Liver (tissue), 9 donors: ENCODE results near the gene SCAF8. TPM values are rescaled to one million over a fixed set of nuclear protein-coding genes. Genes with fewer than 3 reads are reported as not detected.
A peak's percentile ranks its signal among the peaks of the same experiment; 100 is the strongest.

ENCODE experiments used
- DNase-seq: peaks from one replicate; pipeline ENCODE4 v3.0.0-alpha.2; 2017; ENCODE audit warnings: low spot score
- H3K27ac ChIP-seq, 2 donors: one replicate each; pipeline ENCODE4 v1.7.0; 2013; ENCODE audit warnings: inconsistent platforms in 2 of 2, low read length in 2 of 2, control low read depth in 1 of 2, low read depth in 1 of 2, mild to moderate bottlenecking in 1 of 2
- H3K27me3 ChIP-seq, 4 donors: one replicate each; pipeline versions ENCODE4 v1.6.1 to v1.7.0; 2013; ENCODE audit warnings: low read length in 3 of 4, inconsistent platforms in 1 of 4, mild to moderate bottlenecking in 1 of 4, moderate library complexity in 1 of 4; ENCODE audit not compliant: control insufficient read depth in 4 of 4, insufficient read depth in 4 of 4
- H3K36me3 ChIP-seq, 4 donors: one replicate each; pipeline versions ENCODE4 v1.6.1 to v1.7.0; 2013; ENCODE audit warnings: low read length in 3 of 4, mild to moderate bottlenecking in 3 of 4, low read depth in 1 of 4, moderate library complexity in 1 of 4; ENCODE audit not compliant: control insufficient read depth in 4 of 4, insufficient read depth in 3 of 4
- H3K4me1 ChIP-seq, 4 donors: one replicate each; pipeline versions ENCODE4 v1.6.1 to v1.7.0; 2013; ENCODE audit warnings: low read length in 3 of 4, mild to moderate bottlenecking in 3 of 4, moderate library complexity in 1 of 4; ENCODE audit not compliant: control insufficient read depth in 4 of 4, insufficient read depth in 4 of 4
- H3K4me3 ChIP-seq, 3 donors: one replicate each; pipeline versions ENCODE4 v1.6.1 to v1.7.0; 2013; ENCODE audit warnings: low read length in 3 of 3, control low read depth in 1 of 3, low read depth in 1 of 3, mild to moderate bottlenecking in 1 of 3
- H3K9ac ChIP-seq, 2 donors: one replicate each; pipeline ENCODE4 v1.7.0; 2013; ENCODE audit warnings: low read length in 2 of 2, mild to moderate bottlenecking in 2 of 2, moderate library complexity in 2 of 2, control low read depth in 1 of 2, low read depth in 1 of 2
- H3K9me3 ChIP-seq, 4 donors: one replicate each; pipeline versions ENCODE4 v1.6.1 to v1.7.0; 2013; ENCODE audit warnings: low read length in 3 of 4; ENCODE audit not compliant: control insufficient read depth in 4 of 4
- EGR1 ChIP-seq, 2 donors: IDR thresholded peaks; 2 replicates each; pipeline ENCODE4 v1.6.1; 2016 to 2018; ENCODE audit warnings: antibody characterized with exemption in 2 of 2, low read depth in 2 of 2
- FOXA1 ChIP-seq: IDR thresholded peaks from 2 replicates; pipeline ENCODE4 v1.6.1; 2016; ENCODE audit warnings: antibody characterized with exemption
- FOXA2 ChIP-seq: IDR thresholded peaks from 2 replicates; pipeline ENCODE4 v1.6.1; 2016; ENCODE audit warnings: antibody characterized with exemption
- HNF4A ChIP-seq, 2 donors: conservative IDR thresholded peaks; 2 replicates each; pipeline ENCODE4 v1.6.1; 2016; ENCODE audit warnings: antibody characterized with exemption in 2 of 2, mild to moderate bottlenecking in 2 of 2
- HNF4G ChIP-seq: IDR thresholded peaks from 2 replicates; pipeline ENCODE4 v1.6.1; 2016; ENCODE audit warnings: antibody characterized with exemption
- JUND ChIP-seq, 2 donors: IDR thresholded peaks; 2 replicates each; pipeline ENCODE4 v1.6.1; 2016; ENCODE audit warnings: antibody characterized with exemption in 2 of 2
- RXRA ChIP-seq, 2 donors: IDR thresholded peaks; 2 replicates each; pipeline ENCODE4 v1.6.1; 2017 to 2018; ENCODE audit warnings: antibody characterized with exemption in 2 of 2, mild to moderate bottlenecking in 1 of 2
- SP1 ChIP-seq: IDR thresholded peaks from 2 replicates; pipeline ENCODE4 v1.6.1; 2018; ENCODE audit warnings: antibody characterized with exemption, mild to moderate bottlenecking
- TAF1 ChIP-seq: conservative IDR thresholded peaks from 2 replicates; pipeline ENCODE4 v1.6.1; 2016; ENCODE audit warnings: antibody characterized with exemption, mild to moderate bottlenecking
- YY1 ChIP-seq: IDR thresholded peaks from 2 replicates; pipeline ENCODE4 v1.6.1; 2016; ENCODE audit warnings: antibody characterized with exemption, mild to moderate bottlenecking
- WGBS: extraction: QIAGEN DNeasy Blood & Tissue Kit; methylation state at CpG from one replicate; pipeline ENCODE4 v1.1.7; 2013; 5-methylcytosine and 5-hydroxymethylcytosine counted together
- polyA plus RNA-seq, 2 donors: library from polyadenylated mRNA; stranded (reverse) in 1 of 2; unstranded in 1 of 2; fragments of 200-250 nt in 1 of 2; fragments of >200 nt in 1 of 2; fragmentation: Nextera tagmentation in 1 of 2; extraction: Ambion mirVana in 1 of 2; gene quantifications; one replicate each; pipeline versions ENCODE4 v1.2.1 to v1.2.3, GENCODE V29; 2013 to 2015
- total RNA-seq, 2 donors: library from RNA; depleted of rRNA; stranded (reverse); fragments of >200 nt; gene quantifications; one replicate each; pipeline ENCODE4 v1.2.3, GENCODE V29; 2014
- TF ChIP-seq, protein P1 (sequence below): fragments of 150-350 bp; IDR thresholded peaks from 2 replicates; pipeline ENCODE4 v1.5.1; 2017; ENCODE audit warnings: improper control_type of control experiment, low read depth, low read length; ENCODE audit not compliant: missing input control
- TF ChIP-seq, protein P2 (sequence below): IDR thresholded peaks from 2 replicates; pipeline ENCODE4 v1.6.1; 2016; ENCODE audit warnings: antibody characterized with exemption
- TF ChIP-seq, protein P3 (sequence below): IDR thresholded peaks from 2 replicates; pipeline ENCODE4 v1.6.1; 2016; ENCODE audit warnings: antibody characterized with exemption
- TF ChIP-seq, protein P4 (sequence below): IDR thresholded peaks from 2 replicates; pipeline ENCODE4 v1.6.1; 2016; ENCODE audit warnings: antibody characterized with exemption, mild to moderate bottlenecking
- TF ChIP-seq, protein P5 (sequence below): IDR thresholded peaks from 2 replicates; pipeline ENCODE4 v1.6.1; 2016; ENCODE audit warnings: antibody characterized with exemption
- donor health status: healthy.
- donor health status: healthy.
- donor health status: healthy.
- donor health status: healthy.
- donor health status: healthy.

SCAF8 gene
- total and polyA plus RNA-seq, 4 donors: 5.9 to 22.3 (median 12.5) TPM

DNA sequence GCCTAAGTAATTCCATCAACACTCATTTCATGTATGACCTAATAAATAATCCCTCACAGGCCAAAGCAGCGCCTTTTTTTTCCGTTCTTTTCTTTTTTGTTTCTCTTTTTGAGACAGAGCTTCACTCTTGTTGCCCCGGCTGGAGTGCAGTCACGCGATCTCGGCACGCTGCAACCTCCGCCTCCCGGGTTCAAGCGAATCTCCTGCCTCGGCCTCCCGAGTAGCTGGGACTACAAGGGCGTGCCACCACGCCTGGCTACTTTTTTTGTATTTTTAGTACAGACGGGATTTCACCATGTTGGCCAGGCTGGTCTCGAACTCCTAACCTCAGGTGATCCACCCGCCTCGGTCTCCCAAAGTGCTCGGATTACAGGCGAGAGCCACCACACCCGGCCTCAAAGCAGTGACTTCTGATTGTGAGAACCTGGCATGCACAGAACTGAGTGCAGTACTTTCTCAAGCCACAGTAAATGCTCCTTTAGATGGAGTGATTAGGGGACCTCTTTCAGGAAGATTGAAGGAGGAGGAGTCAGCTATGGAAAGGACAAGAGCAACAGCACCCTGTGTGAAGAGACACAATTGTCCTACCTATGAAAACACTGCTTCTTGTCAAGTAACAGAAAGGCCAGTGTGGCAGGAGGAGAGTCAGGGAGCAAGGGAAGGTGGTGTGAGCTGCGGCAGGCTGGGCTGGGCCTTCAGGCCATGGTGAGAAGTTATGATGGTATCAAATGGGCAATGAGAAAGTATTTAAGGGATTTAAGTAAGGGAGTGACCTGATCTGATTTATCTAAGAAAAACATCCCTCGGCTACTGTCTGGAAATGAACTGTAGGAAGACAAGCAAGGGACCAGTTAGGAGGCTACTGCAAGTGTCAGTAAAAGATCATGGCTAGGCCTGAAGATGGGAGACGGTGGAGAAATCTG lies 1.7 kb upstream of the SCAF8 start (continued):
- TF ChIP-seq TAF1 (no peak), JUND (IDR thresholded peaks at IDR 0.05) (no peak), SP1 (no peak), FOXA2 (no peak), HNF4G (no peak)

DNA sequence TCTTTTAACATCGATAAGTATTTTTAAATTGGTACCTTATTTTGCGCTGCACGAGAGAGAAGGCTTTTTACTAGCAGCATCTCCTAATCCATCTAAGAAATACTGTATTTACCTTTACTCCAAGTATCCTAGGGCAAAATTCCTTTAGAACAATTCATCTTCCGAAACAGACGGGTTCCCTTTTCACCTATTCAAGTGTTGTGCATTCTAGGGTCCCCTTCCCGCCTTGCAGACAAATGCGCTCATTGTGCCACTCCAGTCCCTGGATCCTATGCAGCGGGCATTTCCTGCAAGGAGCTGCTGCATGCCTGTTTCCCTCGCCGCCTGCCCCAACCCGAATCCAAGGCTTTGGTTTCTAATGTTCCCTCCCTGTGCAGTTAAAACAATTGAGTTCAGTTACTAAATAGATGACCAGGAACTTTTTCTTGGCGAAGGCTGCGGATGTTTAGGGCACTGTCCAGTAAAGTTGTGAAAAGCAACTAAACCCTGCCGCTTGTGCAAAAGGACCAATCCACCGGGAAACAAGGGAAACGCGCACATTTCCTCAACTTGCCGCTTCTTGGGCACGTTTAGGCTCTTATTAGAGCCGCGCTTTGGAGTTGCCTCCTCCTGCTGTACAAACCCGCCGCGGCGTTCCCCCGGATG lies 556 bp upstream of the SCAF8 start:
- DNase-seq: no peak
- Histone ChIP-seq H3K27ac (peak overlapping the region; percentile 56 to 100), H3K9ac (peak overlapping the region; percentile 62 to 64), H3K27me3 (no peaks in the 10 kb centered on the region), H3K4me3 (peak overlapping the region; percentile 23 to 95 (median 69)), H3K36me3 (no peaks in the 10 kb centered on the region), H3K4me1 (peaks cover 8 to 24% (median 19%) of the 10 kb centered on the region in 4 donors), H3K9me3 (no peaks in the 10 kb centered on the region)
- TF ChIP-seq SP1: peak; percentile 7
- TF ChIP-seq, protein P1, sequence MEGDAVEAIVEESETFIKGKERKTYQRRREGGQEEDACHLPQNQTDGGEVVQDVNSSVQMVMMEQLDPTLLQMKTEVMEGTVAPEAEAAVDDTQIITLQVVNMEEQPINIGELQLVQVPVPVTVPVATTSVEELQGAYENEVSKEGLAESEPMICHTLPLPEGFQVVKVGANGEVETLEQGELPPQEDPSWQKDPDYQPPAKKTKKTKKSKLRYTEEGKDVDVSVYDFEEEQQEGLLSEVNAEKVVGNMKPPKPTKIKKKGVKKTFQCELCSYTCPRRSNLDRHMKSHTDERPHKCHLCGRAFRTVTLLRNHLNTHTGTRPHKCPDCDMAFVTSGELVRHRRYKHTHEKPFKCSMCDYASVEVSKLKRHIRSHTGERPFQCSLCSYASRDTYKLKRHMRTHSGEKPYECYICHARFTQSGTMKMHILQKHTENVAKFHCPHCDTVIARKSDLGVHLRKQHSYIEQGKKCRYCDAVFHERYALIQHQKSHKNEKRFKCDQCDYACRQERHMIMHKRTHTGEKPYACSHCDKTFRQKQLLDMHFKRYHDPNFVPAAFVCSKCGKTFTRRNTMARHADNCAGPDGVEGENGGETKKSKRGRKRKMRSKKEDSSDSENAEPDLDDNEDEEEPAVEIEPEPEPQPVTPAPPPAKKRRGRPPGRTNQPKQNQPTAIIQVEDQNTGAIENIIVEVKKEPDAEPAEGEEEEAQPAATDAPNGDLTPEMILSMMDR: no peak
- no peak for TF ChIP-seq HNF4G
- no peak for TF ChIP-seq YY1
- TF ChIP-seq TAF1: no peak
- no peak for TF ChIP-seq FOXA2
- WGBS: 9% methylated on average over 26 of the region's 26 CpGs

DNA sequence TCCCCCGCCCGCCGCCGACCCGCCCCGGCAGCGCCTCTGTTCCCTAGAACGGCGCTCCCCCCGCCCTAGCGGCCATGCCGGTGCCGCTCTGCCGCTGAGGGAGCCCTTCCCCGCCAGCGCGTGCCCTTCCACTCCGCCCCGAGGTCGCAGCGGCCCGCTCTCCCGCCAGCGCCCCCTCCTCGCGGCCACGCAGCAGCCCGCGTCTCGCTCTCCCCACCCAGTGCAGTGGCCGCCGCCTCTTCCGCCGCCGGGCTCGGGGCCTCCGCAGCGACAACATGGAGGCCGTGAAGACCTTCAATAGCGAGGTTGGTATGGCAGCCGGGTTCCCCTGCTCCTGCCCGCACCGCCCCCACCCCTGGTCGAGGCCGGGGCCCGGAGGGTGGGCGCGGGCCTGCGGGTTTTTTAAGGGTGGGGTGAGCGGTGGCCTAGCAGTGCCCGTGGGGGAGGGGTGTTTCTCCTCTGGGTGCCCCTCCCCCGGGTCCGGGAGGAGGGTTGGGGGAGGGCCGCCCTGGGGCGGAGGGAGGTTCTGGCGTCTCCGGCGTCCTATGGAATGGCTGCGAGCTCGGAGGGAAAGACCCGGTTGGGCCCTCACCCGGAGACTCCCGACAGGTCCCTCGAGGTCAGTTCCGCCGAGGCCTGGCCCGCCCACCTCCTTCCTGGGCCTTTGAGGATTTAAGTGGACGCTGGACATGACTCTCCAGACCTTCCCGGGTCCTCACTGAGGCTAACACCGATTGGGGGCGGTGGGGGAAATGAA lies 588 bp downstream of the SCAF8 start:
- Histone ChIP-seq H3K27me3 (no peaks in the 10 kb centered on the region), H3K27ac (peak overlapping the region; percentile 99 to 100), H3K4me1 (peaks cover 8 to 30% (median 25%) of the 10 kb centered on the region in 4 donors), H3K4me3 (peak overlapping the region; percentile 80 to 95 (median 94)), H3K36me3 (no peaks in the 10 kb centered on the region), H3K9me3 (no peaks in the 10 kb centered on the region), H3K9ac (peak overlapping the region; percentile 70 to 87)
- under 1% methylated on average over 71 of the region's 71 CpGs for WGBS
- peak; percentile 89 for DNase-seq
- TF ChIP-seq JUND (IDR thresholded peaks at IDR 0.05) (peak in 1 of 2 donors; percentile 30), TAF1 (no peak), RXRA (IDR thresholded peaks at IDR 0.05) (peak; percentile 82 to 94), HNF4G (no peak), FOXA2 (no peak), SP1 (peak; percentile 77), EGR1 (IDR thresholded peaks at IDR 0.05; ENCODE audit: low read depth in 2 of 2) (peak in 1 of 2 donors; percentile 45), YY1 (peak; percentile 95), HNF4A (conservative IDR thresholded peaks at IDR 0.05) (peak; percentile 17 to 58), FOXA1 (no peak)
- TF ChIP-seq, protein P2, sequence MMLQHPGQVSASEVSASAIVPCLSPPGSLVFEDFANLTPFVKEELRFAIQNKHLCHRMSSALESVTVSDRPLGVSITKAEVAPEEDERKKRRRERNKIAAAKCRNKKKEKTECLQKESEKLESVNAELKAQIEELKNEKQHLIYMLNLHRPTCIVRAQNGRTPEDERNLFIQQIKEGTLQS: peak; percentile 20
- TF ChIP-seq, protein P3, sequence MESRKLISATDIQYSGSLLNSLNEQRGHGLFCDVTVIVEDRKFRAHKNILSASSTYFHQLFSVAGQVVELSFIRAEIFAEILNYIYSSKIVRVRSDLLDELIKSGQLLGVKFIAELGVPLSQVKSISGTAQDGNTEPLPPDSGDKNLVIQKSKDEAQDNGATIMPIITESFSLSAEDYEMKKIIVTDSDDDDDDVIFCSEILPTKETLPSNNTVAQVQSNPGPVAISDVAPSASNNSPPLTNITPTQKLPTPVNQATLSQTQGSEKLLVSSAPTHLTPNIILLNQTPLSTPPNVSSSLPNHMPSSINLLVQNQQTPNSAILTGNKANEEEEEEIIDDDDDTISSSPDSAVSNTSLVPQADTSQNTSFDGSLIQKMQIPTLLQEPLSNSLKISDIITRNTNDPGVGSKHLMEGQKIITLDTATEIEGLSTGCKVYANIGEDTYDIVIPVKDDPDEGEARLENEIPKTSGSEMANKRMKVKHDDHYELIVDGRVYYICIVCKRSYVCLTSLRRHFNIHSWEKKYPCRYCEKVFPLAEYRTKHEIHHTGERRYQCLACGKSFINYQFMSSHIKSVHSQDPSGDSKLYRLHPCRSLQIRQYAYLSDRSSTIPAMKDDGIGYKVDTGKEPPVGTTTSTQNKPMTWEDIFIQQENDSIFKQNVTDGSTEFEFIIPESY: peak; percentile 40
- TF ChIP-seq, protein P1: no peak
- TF ChIP-seq, protein P4, sequence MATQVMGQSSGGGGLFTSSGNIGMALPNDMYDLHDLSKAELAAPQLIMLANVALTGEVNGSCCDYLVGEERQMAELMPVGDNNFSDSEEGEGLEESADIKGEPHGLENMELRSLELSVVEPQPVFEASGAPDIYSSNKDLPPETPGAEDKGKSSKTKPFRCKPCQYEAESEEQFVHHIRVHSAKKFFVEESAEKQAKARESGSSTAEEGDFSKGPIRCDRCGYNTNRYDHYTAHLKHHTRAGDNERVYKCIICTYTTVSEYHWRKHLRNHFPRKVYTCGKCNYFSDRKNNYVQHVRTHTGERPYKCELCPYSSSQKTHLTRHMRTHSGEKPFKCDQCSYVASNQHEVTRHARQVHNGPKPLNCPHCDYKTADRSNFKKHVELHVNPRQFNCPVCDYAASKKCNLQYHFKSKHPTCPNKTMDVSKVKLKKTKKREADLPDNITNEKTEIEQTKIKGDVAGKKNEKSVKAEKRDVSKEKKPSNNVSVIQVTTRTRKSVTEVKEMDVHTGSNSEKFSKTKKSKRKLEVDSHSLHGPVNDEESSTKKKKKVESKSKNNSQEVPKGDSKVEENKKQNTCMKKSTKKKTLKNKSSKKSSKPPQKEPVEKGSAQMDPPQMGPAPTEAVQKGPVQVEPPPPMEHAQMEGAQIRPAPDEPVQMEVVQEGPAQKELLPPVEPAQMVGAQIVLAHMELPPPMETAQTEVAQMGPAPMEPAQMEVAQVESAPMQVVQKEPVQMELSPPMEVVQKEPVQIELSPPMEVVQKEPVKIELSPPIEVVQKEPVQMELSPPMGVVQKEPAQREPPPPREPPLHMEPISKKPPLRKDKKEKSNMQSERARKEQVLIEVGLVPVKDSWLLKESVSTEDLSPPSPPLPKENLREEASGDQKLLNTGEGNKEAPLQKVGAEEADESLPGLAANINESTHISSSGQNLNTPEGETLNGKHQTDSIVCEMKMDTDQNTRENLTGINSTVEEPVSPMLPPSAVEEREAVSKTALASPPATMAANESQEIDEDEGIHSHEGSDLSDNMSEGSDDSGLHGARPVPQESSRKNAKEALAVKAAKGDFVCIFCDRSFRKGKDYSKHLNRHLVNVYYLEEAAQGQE: peak; percentile 77
- TF ChIP-seq, protein P5, sequence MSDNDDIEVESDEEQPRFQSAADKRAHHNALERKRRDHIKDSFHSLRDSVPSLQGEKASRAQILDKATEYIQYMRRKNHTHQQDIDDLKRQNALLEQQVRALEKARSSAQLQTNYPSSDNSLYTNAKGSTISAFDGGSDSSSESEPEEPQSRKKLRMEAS: no peak
